HG03280 (cell line): ENCODE data around the gene S100A7.
"Not testable (repeated sequence)": the region's sequence is repeated elsewhere in the genome, so short reads cannot be mapped to it uniquely, and the experiment has no call there.

Source experiments
- ATAC-seq: cut with Tn5 transposase; IDR thresholded peaks from one replicate; pipeline ENCODE4 v1.9.1; 2021; ENCODE audit warnings: mild to moderate bottlenecking, moderate library complexity; ENCODE audit not compliant: unreplicated experiment

S100A7 gene

DNA sequence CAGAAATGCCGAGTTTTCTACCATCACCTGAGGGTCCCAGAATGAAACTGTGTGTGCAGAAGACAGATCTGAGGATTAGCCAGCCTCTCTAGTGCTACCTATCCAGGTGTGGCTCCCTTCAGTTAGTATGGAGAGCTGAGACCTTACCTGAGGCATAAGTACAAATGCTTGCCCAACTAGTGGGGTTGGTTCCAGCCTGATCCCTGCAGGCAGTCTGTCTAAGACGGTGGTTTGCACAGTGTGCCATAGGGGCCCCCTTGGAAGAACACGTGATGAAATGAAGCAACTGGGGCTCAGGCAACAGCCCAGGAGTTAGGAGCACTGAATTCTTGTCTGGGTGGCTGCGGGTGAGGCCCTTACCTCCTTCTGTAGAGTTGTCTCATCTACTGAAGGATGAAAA is 28.5 kb downstream of the S100A7 start:
- no peak for ATAC-seq

DNA sequence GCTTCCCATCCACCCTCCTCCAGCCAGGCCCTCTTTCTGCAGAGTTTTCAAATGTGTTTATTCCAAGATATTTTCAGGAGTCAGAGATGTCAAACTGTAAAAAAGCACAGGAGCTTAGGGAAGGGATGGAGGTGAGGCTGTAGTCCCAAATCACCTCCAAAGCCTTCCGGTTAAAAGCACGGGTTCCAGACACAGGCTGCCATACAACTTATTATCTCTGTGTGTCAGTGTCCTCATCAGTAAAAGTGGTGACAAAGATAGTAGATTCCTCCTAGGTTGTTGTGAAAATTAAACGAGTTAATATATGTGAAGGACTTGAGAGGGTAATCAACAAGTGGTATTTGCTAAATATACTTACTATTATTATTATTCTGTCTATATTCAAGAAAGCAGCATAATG is 29.0 kb downstream of the S100A7 start:
- ATAC-seq: no peak

- no peak for ATAC-seq
Measured at GRCh38 chr1:153431002-153431401, 29.4 kb downstream of the S100A7 start.

DNA sequence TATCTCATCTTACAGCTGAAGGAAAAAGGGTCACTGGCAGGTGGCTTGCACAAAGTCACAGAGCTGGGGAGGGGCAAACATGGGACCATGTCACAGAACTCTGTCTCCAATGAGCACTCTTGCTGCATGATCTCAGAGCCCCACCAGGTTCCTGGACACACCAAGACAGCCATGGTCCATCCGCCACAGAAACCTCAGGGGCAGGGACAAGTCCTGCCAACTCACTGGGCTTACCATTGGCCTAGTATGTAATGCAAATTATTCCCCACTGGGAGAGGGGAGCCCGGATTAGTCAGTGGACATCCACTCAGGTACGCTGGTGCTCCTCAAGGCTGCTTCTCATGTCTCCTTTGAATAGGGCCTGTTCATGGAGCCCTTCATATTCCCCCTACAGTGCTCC is 29.9 kb downstream of the S100A7 start:
- no peak for ATAC-seq

- no peak for ATAC-seq
Measured at GRCh38 chr1:153430166-153430553, 30.3 kb downstream of the S100A7 start.

GRCh38 chr1:153429266-153430165 is 30.9 kb downstream of the S100A7 start:
- no peak for ATAC-seq

DNA sequence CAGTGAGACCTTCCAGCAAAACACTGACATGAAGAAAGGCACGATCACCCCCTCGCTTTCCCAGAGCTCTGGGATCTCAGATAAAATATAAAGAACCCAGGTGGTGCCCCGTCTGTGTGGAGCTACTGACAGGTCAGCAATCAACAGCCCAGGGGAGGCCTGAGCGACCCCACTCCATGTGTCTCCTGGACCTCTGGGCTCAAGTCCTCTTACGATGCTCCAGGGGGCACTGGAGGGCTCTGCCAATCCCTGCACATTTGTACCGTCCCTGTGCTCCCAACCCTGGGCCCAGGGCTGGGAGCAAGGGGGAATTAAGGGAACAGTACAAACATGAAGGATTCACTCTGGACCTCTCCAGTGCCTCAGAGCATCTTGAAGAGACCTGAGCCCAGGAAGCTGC is 31.7 kb downstream of the S100A7 start:
- ATAC-seq: no peak

GRCh38 chr1:153428073-153428638 is 32.3 kb downstream of the S100A7 start:
- ATAC-seq: no peak

GRCh38 chr1:153426809-153427208 is 33.6 kb downstream of the S100A7 start:
- no peak for ATAC-seq

- no peak for ATAC-seq
Measured at GRCh38 chr1:153422450-153423068, 37.9 kb downstream of the S100A7 start.

DNA sequence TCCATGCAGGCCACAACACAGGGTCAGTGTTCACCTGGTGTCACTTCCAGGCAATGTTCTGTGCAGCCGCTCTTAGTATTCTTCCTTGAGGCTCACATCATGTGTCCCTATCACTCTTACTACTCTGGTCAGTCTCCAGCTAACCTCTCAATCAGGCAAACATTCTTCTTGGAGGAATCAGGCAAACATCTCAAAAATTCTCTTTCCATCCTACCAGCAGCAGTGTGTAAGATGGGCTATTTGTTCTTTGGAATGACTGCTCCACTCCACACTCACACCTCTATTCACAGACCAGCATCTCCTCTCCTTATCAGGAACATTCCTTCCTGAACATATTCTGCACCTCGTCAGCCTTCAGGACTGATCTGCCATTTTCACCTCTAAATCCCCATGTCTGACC is 40.1 kb downstream of the S100A7 start:
- no peak for ATAC-seq

DNA sequence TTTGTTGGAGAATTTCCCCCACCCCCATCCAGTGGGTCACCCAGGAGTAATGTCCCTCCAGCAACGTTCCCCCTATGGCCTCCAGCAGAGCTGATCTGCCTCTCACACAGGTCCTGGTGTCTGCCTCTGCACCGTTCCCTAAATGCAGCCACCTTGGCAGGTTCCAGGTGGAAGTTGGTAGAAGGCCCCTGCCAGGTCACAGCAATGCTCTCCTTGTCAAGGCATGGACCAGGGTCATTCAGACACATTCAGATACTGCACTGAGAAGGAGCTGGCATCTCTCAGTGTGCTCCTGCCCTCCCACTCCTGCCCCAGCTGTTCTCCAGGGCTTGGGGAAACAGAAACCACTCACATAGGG is 41.0 kb downstream of the S100A7 start:
- not testable (repeated sequence) for ATAC-seq

- not testable (repeated sequence) for ATAC-seq
Measured at GRCh38 chr1:153418758-153419435, 41.6 kb downstream of the S100A7 start.

GRCh38 chr1:153417136-153417888 is 43.1 kb downstream of the S100A7 start:
- ATAC-seq: no peak

DNA sequence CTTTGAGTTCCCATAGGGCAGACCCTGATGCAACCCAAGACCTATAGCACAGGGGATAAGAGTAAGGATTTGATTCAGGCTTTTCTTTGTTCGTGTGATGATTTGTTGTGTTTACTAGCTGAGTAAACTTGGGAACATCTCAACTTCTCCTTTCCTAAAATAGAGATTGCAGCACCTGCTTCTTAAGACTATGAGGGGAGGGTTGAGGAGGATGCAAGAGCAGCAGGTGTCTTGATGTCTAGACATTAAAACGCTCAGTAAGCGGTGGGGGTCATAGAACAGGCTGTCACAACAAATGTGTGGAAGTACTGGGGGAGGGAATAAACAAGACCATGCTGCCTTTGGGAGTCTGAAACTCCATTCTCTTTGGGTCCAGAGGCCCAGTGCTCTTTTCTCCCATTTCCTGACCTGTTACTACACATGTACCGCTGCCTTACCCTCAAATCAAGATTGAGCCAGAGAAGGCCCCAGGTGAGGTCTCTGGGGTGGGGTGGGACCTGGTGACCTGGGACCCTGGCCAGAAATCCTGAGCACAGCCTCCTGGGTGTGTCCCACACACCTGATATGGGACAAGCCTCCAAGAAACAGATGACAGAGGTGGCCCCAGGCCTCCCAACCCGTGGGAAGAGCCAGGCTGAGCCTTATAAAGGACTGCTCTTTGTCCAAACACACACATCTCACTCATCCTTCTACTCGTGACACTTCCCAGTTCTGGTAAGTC is 44.4 kb downstream of the S100A7 start, which contains the start of gene S100A7A:
S100A7A (plus strand) TSS at position 671 of the 721 bp plus-strand sequence. CDS start 1,563 bp downstream, outside the sequence.
- ATAC-seq: no peak

GRCh38 chr1:153413961-153414360 is 46.5 kb downstream of the S100A7 start:
- ATAC-seq: not testable (repeated sequence)
